Chondrocyte (in vitro differentiated cells): Measurements from ENCODE around the gene FCHSD1. TPM values are rescaled to one million over a fixed set of nuclear protein-coding genes. Genes with fewer than 3 reads are reported as not detected.

ENCODE experiments used
- DNase-seq: peaks from one replicate; pipeline ENCODE4 v3.0.0; 2021; ENCODE audit warnings: mixed read lengths, low spot score
- H3K27ac Mint-ChIP-seq: one replicate; pipeline ENCODE4 v1.8.0; 2021; ENCODE audit warnings: mild to moderate bottlenecking, moderate library complexity, mixed read lengths; ENCODE audit not compliant: unreplicated experiment
- H3K27me3 Mint-ChIP-seq: 2 replicates; pipeline ENCODE4 v1.8.0; 2021; ENCODE audit warnings: low read depth, mixed read lengths
- H3K36me3 Mint-ChIP-seq: 2 replicates; pipeline ENCODE4 v1.8.0; 2021; ENCODE audit warnings: low read depth, mixed read lengths
- H3K4me1 Mint-ChIP-seq: 2 replicates; pipeline ENCODE4 v1.8.0; 2021; ENCODE audit warnings: low read depth, mild to moderate bottlenecking, mixed read lengths
- H3K4me3 Mint-ChIP-seq: one replicate; pipeline ENCODE4 v1.8.0; 2021; ENCODE audit warnings: mild to moderate bottlenecking, moderate library complexity, mixed read lengths; ENCODE audit not compliant: unreplicated experiment
- H3K9me3 Mint-ChIP-seq: 2 replicates; pipeline ENCODE4 v1.8.0; 2021; ENCODE audit warnings: low read depth, mixed read lengths
- CTCF ChIP-seq: fragments of 200-600 bp; sonication (generic); IDR thresholded peaks from 2 replicates; pipeline ENCODE4 v1.5.0; 2021; ENCODE audit warnings: antibody characterized with exemption, mild to moderate bottlenecking, moderate library complexity
- total RNA-seq: library from RNA; stranded (reverse); gene quantifications from 3 replicates; pipeline ENCODE4 v1.2.1, GENCODE V29; 2021

FCHSD1 gene
- total RNA-seq, 1 donor from 2014 or later = 29.8 TPM

DNA sequence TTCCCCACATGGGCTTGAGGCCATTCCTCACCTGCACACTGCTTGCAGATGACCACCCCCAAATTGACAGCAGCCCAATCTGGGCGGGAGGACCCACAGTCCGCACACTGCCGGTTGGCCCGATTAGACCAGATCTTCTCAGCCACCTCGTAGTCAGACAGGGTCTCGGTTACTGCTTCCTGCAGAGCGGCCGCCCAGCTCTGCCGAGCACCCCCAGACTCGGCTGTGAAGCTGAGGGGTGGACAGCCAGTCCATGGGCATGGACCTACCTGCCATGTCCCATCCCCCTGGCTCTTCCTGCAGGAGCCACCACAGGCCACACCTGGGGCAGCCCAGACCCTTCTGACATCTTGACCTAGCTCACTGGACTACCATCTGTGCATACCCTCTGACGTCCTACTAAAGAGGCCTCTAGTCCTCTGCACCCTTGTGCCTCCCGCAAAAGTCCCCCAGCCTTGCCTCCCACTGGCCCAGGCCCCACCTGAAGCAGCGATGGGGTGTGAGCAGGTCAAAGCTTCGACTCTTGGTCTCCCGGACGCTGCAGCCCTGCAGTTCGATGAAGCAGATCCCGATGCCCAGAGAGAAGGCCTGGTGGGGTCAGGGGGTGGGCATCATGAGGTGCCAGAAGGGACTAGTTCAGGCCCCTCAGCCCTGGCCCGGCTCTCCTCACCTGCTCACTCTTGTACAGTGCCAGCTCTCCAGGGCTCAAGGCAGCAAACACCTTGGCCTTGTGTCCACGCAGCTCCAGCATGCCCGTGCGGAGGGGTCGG is 21.0 kb upstream of the FCHSD1 start:
- no peak for TF ChIP-seq CTCF
- Mint-ChIP-seq H3K36me3 (peaks cover 1% of the 10 kb centered on the region), H3K4me1 (no peaks in the 10 kb centered on the region), H3K9me3 (no peaks in the 10 kb centered on the region), H3K27ac (no peak overlapping the region), H3K27me3 (no peaks in the 10 kb centered on the region), H3K4me3 (no peak overlapping the region)
- DNase-seq = no peak

DNA sequence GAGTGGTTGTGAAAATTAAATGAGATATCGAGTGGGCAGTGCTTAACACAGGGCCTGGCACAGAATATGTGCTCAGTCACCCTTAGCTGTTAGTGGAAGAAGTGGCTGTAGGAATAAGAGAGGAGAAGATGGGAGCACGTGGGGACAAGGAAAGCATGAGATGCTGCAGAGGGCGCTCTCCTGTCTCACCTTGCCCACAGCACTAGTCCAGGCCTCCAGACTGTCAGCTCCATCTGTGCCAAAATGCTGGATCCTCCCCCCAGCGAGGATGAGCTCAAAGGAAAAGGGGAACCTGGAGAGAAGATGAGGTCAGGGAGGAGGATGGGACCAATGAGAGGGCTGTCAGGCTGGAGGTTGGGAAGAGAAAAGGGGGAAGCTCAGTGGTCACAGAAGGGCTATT is 18.3 kb upstream of the FCHSD1 start:
- peaks cover 1% of the 10 kb centered on the region for H3K36me3 Mint-ChIP-seq
- no peaks in the 10 kb centered on the region for H3K27me3 Mint-ChIP-seq
- H3K9me3 Mint-ChIP-seq = no peaks in the 10 kb centered on the region
- no peak overlapping the region for H3K4me3 Mint-ChIP-seq
- TF ChIP-seq CTCF = no peak
- DNase-seq = no peak
- H3K4me1 Mint-ChIP-seq = no peaks in the 10 kb centered on the region
- H3K27ac Mint-ChIP-seq = no peak overlapping the region

- DNase-seq = no peak
- no peak overlapping the region for H3K27ac Mint-ChIP-seq
Measured at GRCh38 chr5:141668601-141669265, 17.5 kb upstream of the FCHSD1 start.

GRCh38 chr5:141665995-141666940 is 15.1 kb upstream of the FCHSD1 start:
- no peak for DNase-seq
- no peaks in the 10 kb centered on the region for H3K4me1 Mint-ChIP-seq
- H3K27ac Mint-ChIP-seq = no peak overlapping the region

More at GRCh38 chr5:141668601-141669265, 17.5 kb upstream of the FCHSD1 start:
- H3K4me1 Mint-ChIP-seq = no peaks in the 10 kb centered on the region
- no peaks in the 10 kb centered on the region for H3K9me3 Mint-ChIP-seq
- TF ChIP-seq CTCF = no peak
- H3K4me3 Mint-ChIP-seq = no peak overlapping the region
- H3K27me3 Mint-ChIP-seq = no peaks in the 10 kb centered on the region
- peaks cover 1% of the 10 kb centered on the region for H3K36me3 Mint-ChIP-seq

More at GRCh38 chr5:141665995-141666940, 15.1 kb upstream of the FCHSD1 start:
- Mint-ChIP-seq H3K27me3 (no peaks in the 10 kb centered on the region), H3K9me3 (no peaks in the 10 kb centered on the region), H3K4me3 (no peak overlapping the region), H3K36me3 (peaks cover 1% of the 10 kb centered on the region)
- TF ChIP-seq CTCF = no peak
